DMS53 (cell line): ENCODE measurements around the gene RHD.
"Not testable (repeated sequence)": the region's sequence is repeated elsewhere in the genome, so short reads cannot be mapped to it uniquely, and the experiment has no call there.

Source experiments
- DNase-seq: peaks from one replicate; lab custom pipeline; 2025; lab: John Stamatoyannopoulos, UW

The RHD gene

GRCh38 chr1:25257196-25257595 is 15.1 kb upstream of the RHD start:
- no peak for DNase-seq

- not testable (repeated sequence) for DNase-seq
Observed at GRCh38 chr1:25259813-25260212, 12.5 kb upstream of the RHD start.

- not testable (repeated sequence) for DNase-seq
Observed at GRCh38 chr1:25260336-25260735, 12.0 kb upstream of the RHD start.

GRCh38 chr1:25266554-25267287 is 5.6 kb upstream of the RHD start:
- DNase-seq, result not testable (repeated sequence)

GRCh38 chr1:25267288-25268142 is 4.8 kb upstream of the RHD start:
- DNase-seq, result not testable (repeated sequence)

- DNase-seq, result not testable (repeated sequence)
Observed at GRCh38 chr1:25268143-25268760, 4.1 kb upstream of the RHD start.

- not testable (repeated sequence) for DNase-seq
Observed at GRCh38 chr1:25275648-25276047, 3.3 kb downstream of the RHD start.

GRCh38 chr1:25277295-25277694 is 5.0 kb downstream of the RHD start:
- not testable (repeated sequence) for DNase-seq

- not testable (repeated sequence) for DNase-seq
Observed at GRCh38 chr1:25278358-25278757, 6.0 kb downstream of the RHD start.

- DNase-seq, result not testable (repeated sequence)
Observed at GRCh38 chr1:25278790-25279189, 6.5 kb downstream of the RHD start.

GRCh38 chr1:25279693-25280111 is 7.4 kb downstream of the RHD start:
- DNase-seq, result not testable (repeated sequence)

GRCh38 chr1:25285862-25286261 is 13.6 kb downstream of the RHD start:
- DNase-seq, result not testable (repeated sequence)

- not testable (repeated sequence) for DNase-seq
Observed at GRCh38 chr1:25287164-25287563, 14.9 kb downstream of the RHD start.

- DNase-seq, result not testable (repeated sequence)
Observed at GRCh38 chr1:25288573-25289101, 16.3 kb downstream of the RHD start.

GRCh38 chr1:25290043-25290442 is 17.7 kb downstream of the RHD start:
- DNase-seq, result not testable (repeated sequence)

GRCh38 chr1:25293426-25293825 is 21.1 kb downstream of the RHD start:
- DNase-seq, result not testable (repeated sequence)

GRCh38 chr1:25294889-25295826 is 22.8 kb downstream of the RHD start:
- DNase-seq, result not testable (repeated sequence)

- DNase-seq, result not testable (repeated sequence)
Observed at GRCh38 chr1:25296501-25296900, 24.2 kb downstream of the RHD start.

GRCh38 chr1:25300729-25301128 is 28.4 kb downstream of the RHD start:
- not testable (repeated sequence) for DNase-seq

GRCh38 chr1:25302330-25302729 is 30.0 kb downstream of the RHD start:
- DNase-seq, result not testable (repeated sequence)

GRCh38 chr1:25304936-25305335 is 32.6 kb downstream of the RHD start:
- DNase-seq, result not testable (repeated sequence)
